ENCODE data around the gene RSRP1.
"Not testable (repeated sequence)": the region's sequence is repeated elsewhere in the genome, so short reads cannot be mapped to it uniquely, and the experiment has no call there.

The RSRP1 gene, protein sequence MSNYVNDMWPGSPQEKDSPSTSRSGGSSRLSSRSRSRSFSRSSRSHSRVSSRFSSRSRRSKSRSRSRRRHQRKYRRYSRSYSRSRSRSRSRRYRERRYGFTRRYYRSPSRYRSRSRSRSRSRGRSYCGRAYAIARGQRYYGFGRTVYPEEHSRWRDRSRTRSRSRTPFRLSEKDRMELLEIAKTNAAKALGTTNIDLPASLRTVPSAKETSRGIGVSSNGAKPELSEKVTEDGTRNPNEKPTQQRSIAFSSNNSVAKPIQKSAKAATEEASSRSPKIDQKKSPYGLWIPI

DNA sequence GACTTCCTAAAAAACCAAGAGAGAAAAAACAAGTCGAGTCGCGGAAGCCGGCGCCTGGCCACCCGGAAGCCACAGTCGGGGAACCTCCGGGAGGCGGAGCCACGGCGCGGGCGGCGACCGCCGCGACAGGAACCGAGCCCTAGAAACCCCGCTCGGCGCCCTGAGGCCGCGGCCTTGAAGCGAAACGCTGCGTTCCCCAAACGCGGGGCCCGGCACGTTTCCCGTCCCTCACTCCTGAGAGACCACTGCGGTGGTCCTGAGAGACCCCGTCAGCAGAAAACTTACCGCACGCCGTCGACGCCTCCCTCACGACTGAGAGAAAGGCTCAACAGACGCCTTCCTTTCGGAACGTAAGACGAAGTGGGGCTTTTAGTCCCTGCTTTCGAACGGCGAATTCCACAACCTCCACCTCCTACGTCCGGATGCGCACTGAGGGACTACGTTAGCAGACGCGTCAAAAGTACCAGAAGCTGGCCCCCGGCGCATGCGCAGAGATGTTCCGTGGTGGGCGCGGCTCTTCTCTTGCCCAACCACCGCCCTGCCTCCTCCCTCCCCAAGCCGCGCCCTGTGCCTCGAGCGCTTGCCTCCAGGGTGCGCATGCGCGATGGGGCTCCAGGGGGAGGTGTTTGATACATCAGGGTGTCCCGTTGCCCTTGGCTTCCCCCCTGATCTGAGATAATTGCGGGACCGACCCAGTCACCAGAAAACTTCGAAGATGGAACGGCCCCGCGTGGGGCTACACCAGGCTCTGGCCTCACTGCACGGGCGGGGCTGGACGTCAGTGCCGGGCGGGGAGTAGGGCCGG lies at the start of gene RSRP1:
Gene RSRP1, minus strand, starts transcription at position 431 of the 805 bp plus-strand sequence. CDS start 491 bp downstream, outside the sequence.
- DNase-seq (ENCODE audit: low read depth in 2 of 2), result peak; percentile 99 to 100

DNA sequence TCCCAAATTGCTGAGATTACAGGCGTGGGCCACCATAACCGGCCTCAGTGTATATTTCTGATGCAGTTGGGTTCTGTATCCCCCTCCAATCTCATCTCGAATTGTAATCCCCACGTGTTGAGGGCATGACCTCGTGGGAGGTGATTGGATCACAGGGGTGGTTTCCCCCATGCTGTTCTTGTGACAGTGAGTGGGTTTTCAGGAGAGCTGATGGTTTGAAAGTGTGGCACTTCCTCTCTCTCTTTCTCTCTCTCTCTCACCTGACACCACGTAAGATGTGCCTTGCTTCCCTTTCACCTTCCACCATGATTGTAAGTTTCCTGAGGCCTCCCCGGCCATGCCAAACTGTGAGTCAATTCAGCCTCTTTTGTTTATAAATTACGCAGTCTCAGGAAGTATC lies 49.2 kb upstream of the RSRP1 start:
- DNase-seq (ENCODE audit: low read depth in 2 of 2), result not testable (repeated sequence)

DNA sequence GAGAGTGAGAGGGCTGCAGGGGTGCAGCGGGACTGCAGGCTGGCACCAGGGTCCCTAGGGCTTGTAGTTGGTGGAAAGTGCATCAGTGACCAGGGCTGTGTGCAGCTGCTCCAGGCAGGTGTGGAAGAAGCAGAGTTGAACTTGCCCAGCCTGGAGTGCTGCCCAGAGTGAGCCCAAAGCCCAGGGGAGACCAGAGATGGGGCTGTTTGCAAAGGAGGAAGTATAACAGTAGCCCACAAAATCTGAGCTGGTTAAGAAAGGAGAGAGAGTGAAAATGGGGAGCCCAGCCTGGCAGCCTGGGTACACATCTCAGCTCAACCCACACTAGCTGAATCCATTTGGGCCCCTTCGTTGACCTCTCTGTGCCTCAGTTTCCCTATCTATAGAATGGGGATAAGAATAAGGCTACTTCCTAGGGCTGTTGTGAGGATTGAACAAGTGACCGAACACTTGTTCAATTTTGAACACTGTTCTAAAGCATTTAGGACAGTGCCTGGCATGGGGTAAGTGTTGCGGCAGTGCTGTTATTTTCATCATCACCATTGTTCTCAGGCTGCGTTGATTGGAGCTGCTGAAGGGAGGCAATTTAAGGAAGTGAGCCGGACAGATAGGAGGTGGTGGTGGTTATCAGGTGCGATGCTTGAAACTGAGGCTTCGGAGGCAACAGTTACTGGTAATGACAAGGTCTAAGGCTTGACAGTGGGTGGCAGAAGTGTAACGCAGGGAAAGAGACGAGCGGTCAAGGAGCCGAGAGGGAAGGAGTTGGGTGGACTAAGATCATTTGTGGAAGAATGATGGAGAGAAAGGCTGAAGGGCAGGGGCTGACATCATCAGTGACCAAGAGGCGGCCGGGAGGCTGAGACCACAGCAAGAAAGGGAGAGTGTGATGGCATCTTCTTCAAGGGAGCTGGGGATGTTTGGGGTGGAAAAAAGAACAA lies 47.9 kb upstream of the RSRP1 start:
- DNase-seq (ENCODE audit: low read depth in 2 of 2), result not testable (repeated sequence)

DNA sequence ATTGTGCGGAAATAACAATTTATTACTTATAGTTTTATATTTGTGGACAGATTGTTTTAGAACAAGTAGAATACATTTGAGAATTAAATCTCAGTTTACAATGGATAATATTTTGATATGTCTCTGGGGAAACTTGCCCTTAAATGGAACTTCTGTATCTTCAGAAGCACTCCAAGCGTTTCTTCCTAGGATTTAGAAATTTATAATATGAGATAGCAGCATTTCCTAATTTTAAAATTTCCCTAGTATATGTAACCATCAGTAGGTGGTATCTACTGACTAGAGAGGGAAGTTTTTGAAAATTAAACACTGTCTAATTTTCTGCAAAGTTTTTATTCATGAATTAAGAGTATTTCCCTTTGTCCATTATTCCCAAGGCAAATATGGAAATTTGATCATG lies 46.2 kb upstream of the RSRP1 start:
- not testable (repeated sequence) for DNase-seq (ENCODE audit: low read depth in 2 of 2)

DNA sequence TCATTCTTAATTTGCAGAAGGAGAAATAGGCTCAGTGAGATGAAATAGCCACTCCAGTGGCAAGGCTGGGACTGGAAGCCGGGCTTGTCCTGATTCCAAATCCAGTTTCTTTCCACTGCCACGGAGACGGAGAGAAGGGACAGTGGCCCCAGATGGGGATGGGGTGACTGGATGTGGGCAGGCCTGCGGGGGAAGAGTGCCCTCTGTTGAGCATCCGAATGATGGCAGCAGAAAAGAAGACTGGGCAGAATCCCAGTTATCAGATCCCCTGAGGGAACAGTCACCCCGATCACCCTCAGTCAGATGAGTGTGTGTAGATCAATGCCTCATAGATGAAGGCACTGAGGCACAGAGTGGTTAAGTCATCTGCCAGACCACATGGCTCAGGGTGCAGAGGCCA lies 42.8 kb upstream of the RSRP1 start:
- not testable (repeated sequence) for DNase-seq (ENCODE audit: low read depth in 2 of 2)

DNA sequence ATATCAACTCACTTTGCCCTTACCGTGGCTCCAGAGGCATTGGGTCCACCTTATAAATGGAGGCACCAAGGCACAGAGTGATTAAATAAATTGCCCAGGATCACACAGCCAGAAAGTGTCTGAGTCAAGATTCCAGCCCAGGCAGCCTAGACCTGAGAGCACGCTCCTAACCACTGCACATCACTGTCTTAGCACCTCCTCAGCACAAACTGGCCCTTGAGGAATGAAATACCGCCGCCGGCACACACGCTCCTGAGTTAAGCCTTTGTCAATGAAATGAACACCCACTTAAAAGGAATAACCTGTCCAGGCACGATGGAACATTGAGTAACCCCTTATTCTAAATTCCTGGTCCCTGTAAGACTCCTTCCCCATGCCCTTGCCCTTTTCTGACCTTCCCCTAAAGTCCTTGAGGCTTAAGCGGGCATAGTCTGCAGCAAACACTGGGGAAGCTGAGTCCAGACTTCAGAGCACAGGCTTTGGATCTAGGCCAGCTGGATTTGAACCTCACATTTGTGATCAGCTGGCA lies 41.4 kb upstream of the RSRP1 start:
- DNase-seq (ENCODE audit: low read depth in 2 of 2), result not testable (repeated sequence)

DNA sequence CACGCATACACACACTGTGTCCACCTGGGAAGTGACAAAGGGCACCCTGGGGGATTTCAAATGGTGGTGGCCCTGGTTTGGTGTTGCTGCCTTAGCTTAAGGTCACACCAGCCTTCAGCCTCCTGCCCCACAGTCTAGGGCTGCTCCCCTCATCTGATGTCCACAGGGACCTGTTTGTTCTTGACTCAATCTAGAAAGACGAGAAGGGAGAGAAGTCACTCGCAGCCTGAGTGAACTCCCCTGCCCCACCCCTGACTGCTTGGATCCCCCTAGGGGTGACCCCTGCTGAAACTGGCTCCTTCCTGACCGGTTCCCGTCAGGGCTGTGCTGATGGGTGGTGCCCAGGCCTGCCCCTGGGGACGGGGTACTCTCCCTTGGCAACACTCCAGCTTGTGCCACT lies 39.9 kb upstream of the RSRP1 start:
- DNase-seq (ENCODE audit: low read depth in 2 of 2), result not testable (repeated sequence)

DNA sequence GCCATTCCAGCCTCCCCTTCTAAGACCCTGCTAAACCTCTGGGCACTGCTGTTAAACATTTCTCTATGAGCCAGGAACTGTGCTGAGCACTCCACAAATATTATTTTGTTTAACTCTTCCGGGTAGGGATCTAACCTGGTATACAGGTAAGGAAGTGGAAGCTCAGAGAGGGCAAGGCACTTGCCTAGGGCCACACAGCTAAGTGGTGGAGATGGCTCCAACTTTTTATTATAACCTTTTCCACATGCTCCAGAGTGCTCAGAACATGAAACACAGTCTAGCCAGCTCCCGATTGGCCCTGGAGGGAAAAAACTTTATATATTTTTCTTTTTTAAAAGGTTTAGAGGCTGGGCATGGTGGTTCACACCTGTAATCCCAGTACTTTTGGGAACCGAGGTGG lies 38.6 kb upstream of the RSRP1 start:
- not testable (repeated sequence) for DNase-seq (ENCODE audit: low read depth in 2 of 2)

DNA sequence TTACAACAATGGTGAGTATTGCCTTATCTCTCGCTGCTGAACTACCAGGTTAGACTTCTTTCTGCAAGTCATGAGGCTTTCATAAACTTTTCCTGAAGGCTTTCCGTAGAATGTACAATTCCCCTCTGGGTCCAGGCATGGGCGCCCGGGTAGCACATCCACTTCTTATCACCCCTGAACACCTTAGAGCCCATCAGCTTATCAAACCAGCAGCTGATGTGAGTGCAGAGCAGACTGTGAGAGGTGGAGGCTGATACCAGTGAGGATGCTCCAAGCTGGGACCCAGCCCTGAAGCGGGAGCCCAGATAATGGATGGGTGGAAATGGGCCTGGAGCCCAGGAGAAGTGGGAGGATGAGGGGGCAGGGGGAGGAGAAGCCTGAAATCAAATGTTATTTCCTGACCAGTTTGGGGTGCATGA lies 32.4 kb upstream of the RSRP1 start:
- DNase-seq (ENCODE audit: low read depth in 2 of 2), result not testable (repeated sequence)

DNA sequence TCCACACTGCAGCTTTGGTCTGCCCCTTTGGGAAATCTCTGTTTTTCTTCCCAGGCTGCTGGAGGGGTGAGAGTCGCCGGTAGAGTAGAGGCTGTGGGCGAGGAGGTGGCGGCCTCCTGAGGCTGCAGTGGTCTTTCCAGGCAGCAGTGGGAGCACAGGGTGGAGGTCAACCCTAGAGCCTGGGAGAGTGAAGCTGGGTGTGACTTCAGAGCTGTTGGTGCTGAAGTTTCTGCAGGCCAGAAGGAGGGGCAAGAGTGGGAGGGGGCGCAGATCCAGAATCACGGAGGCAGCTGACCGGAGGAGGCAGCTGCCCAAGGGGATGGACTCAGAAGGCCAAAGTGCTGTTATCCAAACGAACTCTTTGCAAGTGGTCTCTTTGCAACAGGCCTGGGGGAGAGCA lies 31.5 kb upstream of the RSRP1 start:
- not testable (repeated sequence) for DNase-seq (ENCODE audit: low read depth in 2 of 2)

DNA sequence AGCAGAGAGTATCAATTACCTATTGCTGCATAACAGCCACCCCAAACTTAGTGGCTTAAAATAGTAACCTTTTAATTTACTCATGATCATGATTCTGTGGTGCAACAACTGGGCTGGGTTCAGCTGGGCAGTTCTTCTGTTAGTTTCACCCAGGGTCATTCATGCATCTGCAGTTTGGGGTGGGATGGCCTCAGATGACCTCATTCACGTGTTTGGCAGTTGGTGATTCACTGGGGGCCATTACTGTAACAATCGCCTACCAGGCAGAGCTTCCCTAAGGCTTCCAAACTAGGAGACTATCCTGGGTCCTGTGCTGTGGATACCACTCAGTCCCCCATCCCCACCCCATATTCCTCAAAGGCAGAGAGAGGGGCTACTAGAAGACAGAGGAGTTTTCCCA lies 31.1 kb upstream of the RSRP1 start:
- DNase-seq (ENCODE audit: low read depth in 2 of 2), result not testable (repeated sequence)

DNA sequence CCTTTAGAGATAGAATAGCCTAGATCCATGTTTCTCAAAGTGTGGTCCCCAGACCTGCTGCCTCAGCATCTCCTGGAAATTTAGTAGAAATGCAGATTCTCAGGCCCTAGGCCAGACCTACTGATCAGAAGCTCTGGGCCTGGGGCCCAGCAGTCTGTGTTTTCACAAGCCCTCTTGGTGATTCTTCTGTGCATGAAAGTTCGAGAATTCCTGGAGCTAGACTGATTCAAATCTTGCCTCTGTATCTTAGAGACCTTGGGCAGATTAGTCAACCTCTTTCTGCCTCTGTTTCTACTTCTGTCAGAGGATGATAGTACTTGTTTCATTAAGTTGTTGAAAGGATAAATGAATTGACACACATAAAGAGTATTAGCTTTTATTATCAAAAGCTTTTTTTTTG lies 30.0 kb upstream of the RSRP1 start:
- DNase-seq (ENCODE audit: low read depth in 2 of 2), result not testable (repeated sequence)

DNA sequence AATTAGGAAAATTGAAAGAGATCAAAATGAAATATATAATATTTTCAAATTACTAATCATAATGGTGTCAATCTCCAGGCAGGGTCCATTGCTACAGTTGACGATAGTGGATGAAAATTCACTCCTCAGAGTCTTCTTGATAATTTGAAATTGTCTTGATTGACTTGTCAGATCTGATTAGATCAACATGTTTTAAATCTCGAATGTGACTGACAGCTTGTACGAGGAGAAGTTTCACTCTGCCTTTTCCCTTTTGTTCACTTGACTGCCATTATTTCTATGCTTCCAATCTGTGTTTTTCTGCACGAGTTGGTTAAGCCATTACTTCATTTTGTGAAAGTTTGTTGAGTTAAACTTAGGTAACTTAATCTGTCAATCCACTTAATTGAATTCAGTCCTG lies 28.4 kb upstream of the RSRP1 start:
- not testable (repeated sequence) for DNase-seq (ENCODE audit: low read depth in 2 of 2)

DNA sequence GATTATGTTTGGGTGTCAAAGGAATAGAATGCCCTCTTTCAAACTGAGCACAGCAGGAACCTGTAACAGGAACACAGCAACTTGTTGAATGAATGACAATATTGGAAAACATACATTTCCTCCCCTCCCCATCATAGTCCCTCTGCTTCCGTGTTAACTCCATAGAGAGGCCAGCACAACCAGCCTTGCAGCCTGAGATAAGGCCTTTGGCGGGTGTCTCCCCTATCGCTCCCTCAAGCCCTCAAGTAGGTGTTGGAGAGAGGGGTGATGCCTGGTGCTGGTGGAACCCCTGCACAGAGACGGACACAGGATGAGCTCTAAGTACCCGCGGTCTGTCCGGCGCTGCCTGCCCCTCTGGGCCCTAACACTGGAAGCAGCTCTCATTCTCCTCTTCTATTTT lies 25.0 kb upstream of the RSRP1 start, which contains the start of gene RHD:
Gene RHD, plus strand, starts transcription at position 272 of the 400 bp plus-strand sequence. Its CDS starts 39 bp downstream, at position 311.
- DNase-seq (ENCODE audit: low read depth in 2 of 2), result not testable (repeated sequence)

DNA sequence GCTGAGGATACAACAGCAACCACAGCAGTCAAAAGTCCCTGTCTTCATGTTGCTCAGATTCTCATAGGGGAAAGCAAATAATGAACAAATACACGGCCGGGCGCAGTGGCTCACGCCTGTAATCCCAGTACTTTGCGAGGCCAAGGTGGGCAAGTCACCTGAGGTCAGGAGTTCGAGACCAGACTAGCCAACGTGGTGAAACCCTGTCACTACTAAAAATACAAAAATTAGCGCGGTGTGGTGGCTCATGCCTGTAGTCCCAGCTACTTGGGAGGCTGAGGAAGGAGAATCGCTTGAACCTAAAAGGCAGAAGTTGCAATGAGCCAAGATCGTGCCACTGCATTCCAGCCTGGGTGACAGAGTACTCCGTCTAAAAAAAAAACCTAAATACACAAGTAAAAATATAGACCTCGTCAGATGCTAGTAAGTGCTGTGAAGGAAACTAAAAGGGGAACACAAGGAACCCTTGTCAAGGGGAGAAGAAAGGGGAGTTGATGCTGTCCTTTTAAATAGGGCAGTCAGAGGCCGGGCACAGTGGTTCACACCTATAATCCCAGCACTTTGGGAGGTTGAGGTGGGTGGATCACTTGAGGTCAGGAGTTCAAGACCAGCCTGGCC lies 21.0 kb upstream of the RSRP1 start:
- not testable (repeated sequence) for DNase-seq (ENCODE audit: low read depth in 2 of 2)

DNA sequence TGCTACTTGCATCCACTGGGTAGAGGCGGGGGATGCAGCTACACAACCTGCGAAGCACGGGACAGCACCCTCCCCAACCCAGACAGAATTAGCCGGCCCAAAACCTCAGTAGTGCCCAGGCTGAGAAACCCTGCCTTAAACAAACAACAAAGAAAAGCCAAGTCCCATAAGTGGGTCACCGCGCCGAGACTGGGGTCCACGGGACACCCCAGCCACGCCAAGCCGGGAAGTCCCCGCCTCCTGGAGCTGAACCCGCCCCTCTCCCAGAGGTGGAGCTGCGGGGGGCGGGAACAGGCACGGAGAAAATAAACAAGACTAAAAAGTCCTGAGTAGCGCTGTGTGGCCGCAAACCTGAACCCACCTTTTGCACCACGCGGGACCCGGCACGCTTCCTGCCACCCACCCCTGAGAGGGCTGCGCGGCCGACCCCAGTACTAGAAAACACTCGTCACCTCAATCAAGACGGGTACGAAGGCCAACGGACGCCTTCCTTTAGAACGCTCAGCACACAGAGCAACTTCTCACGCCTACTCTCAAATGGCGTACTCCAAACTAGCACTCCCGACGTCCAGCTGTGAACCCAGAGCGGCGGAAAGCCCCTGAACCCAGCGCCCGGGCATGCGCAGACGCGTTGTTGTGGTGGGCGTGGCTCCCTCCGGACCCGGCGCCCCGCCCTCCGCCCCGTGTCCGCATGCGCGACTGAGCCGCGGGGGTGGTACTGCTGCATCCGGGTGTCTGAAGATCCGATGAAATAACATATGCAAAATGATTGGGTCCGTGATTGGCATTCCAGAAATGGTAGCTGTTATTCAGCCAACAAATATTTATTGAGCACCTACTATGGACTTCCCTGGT lies 20.3 kb upstream of the RSRP1 start:
- DNase-seq (ENCODE audit: low read depth in 2 of 2), result peak; percentile 58 to 92

DNA sequence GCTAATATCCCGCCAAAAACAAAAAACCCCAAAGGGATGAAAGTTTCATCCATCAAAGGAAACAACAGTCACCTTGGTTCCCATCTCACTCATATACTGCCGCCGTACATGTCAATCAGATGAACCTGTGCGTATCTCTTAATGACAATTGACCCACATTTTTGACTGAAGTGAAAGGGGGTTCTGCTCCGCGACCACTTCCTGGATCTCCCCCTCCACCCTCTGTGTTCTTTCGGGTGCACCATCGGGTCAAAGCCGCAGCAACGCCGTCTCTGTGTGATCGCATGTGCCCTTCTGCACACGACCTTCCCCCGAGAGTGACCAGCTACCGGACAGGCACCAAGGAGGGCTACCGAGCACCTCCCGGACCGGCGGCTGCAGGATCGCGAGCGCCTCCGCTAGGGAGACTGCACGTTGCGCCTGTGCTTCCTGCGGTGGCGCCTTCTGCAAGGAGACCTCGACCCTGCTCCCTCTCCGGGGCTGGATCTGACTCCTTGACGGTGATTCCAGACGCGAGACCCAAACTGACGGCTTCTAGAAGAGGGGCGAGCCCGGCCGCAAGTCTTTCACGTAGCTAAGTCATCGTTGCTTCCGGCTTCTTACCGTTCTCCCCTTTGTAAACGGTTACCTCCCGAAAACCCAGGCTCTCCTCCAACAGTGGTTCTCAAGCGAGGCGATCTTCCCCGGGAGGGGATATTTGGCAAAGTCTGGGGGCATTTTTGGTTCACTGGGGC lies 19.5 kb upstream of the RSRP1 start:
- not testable (repeated sequence) for DNase-seq (ENCODE audit: low read depth in 2 of 2)

DNA sequence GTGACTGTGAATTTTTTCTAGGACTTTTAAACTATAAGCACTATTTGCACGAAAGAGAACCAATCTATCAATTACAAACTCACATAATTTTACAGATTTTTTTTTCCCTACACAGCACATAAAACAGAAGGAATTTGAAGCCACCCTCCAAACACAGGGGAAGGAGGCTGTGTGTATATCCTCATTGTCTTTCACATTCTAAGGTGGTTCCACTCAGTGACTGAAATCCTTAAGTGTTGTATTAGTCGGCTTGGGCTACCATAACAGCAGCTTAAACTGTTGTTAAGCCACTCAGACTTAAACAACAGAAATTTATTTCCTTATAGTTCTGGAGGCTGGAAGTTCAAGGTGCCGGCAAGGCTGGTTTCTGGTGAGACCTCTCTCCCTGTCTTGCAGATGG lies 13.1 kb upstream of the RSRP1 start:
- DNase-seq (ENCODE audit: low read depth in 2 of 2), result not testable (repeated sequence)

DNA sequence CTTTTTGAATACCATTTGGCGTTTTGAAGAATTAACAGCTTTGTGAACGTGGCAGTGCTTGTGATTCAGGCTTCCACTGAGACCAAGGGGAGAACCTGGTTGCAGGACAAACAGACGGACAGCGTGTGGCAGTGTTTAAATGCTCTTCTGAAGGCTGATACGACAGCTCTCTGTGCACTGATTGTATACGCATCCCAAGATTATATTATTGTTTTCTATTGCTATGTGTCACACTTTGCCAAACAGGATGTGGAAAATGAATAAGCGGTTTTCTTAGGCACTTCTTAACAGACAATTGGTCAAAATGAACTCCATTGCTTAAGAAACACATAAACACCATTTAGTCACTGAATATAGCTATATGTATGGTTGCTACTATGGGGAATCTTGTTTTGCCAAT lies 12.6 kb upstream of the RSRP1 start:
- not testable (repeated sequence) for DNase-seq (ENCODE audit: low read depth in 2 of 2)

Data from stimulated activated CD4-positive, alpha-beta T cell treated with anti-CD3 and anti-CD28 coated beads, Interleukin-1b, Interleukin-23, amount 100 ng/mL, for 1 hour (primary cell).